H1 (cell line): ENCODE data around the gene RCAN3.

Experiments used
- ASH2L ChIP-seq: fragments of 200-600, 300-600 bp; sonication (generic); IDR thresholded peaks from one replicate; pipeline ENCODE4 v1.7.1; 2017; ENCODE audit warnings: low read length
- POLR2AphosphoS5 ChIP-seq: IDR thresholded peaks from 2 replicates; pipeline ENCODE4 v1.6.1; 2011; ENCODE audit warnings: low read depth, low read length
- TCF12 ChIP-seq: IDR thresholded peaks from 2 replicates; pipeline ENCODE4 v1.6.1; 2011; ENCODE audit warnings: low read depth, mild to moderate bottlenecking, low read length
- TF ChIP-seq, protein P1 (sequence below): IDR thresholded peaks from 2 replicates; pipeline ENCODE4 v1.6.1; 2012; ENCODE audit warnings: inconsistent platforms
- TF ChIP-seq, protein P2 (sequence below): fragments of 300-600 bp; sonication (generic); IDR thresholded peaks from 2 replicates; pipeline ENCODE4 v1.7.1; 2012; ENCODE audit warnings: low read length, moderate library complexity, mild to moderate bottlenecking, inconsistent platforms; ENCODE audit not compliant: insufficient replicate concordance
- TF ChIP-seq, protein P3 (sequence below), 3 experiments: IDR thresholded peaks; 1 replicate in 2 of 3; 2 replicates in 1 of 3; pipeline versions ENCODE4 v1.5.1 to v1.6.1; 2011; ENCODE audit warnings: low read length in 3 of 3, mild to moderate bottlenecking in 3 of 3, inconsistent platforms in 2 of 3, low read depth in 1 of 3, moderate library complexity in 1 of 3; ENCODE audit not compliant: insufficient read depth in 1 of 3; ENCODE audit errors: control extremely low read depth in 1 of 3

DNA sequence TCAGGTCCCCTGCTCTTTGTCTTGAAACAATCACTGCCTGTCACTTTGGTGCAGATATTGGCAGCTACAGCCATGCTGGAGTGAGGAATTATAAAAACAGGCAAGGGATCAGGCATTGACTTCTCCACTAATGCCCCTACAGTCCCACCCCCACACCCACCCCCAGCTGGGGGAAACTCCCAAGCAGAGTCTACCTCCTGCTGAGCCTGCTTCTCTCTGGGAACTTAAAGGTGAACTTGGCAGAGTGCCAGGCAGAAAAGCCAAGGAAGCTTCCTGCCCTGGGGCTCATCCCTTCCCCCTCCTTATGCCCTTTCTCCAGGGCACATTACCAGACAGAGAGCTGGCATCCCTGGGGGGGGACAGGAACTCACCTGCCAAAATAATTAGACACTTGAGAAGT, 60.0 kb downstream of the RCAN3 start:
- TF ChIP-seq, protein P1, sequence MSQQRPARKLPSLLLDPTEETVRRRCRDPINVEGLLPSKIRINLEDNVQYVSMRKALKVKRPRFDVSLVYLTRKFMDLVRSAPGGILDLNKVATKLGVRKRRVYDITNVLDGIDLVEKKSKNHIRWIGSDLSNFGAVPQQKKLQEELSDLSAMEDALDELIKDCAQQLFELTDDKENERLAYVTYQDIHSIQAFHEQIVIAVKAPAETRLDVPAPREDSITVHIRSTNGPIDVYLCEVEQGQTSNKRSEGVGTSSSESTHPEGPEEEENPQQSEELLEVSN: no peak
- TF ChIP-seq, protein P2, sequence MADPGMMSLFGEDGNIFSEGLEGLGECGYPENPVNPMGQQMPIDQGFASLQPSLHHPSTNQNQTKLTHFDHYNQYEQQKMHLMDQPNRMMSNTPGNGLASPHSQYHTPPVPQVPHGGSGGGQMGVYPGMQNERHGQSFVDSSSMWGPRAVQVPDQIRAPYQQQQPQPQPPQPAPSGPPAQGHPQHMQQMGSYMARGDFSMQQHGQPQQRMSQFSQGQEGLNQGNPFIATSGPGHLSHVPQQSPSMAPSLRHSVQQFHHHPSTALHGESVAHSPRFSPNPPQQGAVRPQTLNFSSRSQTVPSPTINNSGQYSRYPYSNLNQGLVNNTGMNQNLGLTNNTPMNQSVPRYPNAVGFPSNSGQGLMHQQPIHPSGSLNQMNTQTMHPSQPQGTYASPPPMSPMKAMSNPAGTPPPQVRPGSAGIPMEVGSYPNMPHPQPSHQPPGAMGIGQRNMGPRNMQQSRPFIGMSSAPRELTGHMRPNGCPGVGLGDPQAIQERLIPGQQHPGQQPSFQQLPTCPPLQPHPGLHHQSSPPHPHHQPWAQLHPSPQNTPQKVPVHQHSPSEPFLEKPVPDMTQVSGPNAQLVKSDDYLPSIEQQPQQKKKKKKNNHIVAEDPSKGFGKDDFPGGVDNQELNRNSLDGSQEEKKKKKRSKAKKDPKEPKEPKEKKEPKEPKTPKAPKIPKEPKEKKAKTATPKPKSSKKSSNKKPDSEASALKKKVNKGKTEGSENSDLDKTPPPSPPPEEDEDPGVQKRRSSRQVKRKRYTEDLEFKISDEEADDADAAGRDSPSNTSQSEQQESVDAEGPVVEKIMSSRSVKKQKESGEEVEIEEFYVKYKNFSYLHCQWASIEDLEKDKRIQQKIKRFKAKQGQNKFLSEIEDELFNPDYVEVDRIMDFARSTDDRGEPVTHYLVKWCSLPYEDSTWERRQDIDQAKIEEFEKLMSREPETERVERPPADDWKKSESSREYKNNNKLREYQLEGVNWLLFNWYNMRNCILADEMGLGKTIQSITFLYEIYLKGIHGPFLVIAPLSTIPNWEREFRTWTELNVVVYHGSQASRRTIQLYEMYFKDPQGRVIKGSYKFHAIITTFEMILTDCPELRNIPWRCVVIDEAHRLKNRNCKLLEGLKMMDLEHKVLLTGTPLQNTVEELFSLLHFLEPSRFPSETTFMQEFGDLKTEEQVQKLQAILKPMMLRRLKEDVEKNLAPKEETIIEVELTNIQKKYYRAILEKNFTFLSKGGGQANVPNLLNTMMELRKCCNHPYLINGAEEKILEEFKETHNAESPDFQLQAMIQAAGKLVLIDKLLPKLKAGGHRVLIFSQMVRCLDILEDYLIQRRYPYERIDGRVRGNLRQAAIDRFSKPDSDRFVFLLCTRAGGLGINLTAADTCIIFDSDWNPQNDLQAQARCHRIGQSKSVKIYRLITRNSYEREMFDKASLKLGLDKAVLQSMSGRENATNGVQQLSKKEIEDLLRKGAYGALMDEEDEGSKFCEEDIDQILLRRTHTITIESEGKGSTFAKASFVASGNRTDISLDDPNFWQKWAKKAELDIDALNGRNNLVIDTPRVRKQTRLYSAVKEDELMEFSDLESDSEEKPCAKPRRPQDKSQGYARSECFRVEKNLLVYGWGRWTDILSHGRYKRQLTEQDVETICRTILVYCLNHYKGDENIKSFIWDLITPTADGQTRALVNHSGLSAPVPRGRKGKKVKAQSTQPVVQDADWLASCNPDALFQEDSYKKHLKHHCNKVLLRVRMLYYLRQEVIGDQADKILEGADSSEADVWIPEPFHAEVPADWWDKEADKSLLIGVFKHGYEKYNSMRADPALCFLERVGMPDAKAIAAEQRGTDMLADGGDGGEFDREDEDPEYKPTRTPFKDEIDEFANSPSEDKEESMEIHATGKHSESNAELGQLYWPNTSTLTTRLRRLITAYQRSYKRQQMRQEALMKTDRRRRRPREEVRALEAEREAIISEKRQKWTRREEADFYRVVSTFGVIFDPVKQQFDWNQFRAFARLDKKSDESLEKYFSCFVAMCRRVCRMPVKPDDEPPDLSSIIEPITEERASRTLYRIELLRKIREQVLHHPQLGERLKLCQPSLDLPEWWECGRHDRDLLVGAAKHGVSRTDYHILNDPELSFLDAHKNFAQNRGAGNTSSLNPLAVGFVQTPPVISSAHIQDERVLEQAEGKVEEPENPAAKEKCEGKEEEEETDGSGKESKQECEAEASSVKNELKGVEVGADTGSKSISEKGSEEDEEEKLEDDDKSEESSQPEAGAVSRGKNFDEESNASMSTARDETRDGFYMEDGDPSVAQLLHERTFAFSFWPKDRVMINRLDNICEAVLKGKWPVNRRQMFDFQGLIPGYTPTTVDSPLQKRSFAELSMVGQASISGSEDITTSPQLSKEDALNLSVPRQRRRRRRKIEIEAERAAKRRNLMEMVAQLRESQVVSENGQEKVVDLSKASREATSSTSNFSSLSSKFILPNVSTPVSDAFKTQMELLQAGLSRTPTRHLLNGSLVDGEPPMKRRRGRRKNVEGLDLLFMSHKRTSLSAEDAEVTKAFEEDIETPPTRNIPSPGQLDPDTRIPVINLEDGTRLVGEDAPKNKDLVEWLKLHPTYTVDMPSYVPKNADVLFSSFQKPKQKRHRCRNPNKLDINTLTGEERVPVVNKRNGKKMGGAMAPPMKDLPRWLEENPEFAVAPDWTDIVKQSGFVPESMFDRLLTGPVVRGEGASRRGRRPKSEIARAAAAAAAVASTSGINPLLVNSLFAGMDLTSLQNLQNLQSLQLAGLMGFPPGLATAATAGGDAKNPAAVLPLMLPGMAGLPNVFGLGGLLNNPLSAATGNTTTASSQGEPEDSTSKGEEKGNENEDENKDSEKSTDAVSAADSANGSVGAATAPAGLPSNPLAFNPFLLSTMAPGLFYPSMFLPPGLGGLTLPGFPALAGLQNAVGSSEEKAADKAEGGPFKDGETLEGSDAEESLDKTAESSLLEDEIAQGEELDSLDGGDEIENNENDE: no peak
- no peak for TF ChIP-seq TCF12
- TF ChIP-seq, protein P3, sequence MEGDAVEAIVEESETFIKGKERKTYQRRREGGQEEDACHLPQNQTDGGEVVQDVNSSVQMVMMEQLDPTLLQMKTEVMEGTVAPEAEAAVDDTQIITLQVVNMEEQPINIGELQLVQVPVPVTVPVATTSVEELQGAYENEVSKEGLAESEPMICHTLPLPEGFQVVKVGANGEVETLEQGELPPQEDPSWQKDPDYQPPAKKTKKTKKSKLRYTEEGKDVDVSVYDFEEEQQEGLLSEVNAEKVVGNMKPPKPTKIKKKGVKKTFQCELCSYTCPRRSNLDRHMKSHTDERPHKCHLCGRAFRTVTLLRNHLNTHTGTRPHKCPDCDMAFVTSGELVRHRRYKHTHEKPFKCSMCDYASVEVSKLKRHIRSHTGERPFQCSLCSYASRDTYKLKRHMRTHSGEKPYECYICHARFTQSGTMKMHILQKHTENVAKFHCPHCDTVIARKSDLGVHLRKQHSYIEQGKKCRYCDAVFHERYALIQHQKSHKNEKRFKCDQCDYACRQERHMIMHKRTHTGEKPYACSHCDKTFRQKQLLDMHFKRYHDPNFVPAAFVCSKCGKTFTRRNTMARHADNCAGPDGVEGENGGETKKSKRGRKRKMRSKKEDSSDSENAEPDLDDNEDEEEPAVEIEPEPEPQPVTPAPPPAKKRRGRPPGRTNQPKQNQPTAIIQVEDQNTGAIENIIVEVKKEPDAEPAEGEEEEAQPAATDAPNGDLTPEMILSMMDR (IDR thresholded peaks at IDR 0.05; ENCODE audit: control extremely low read depth in 1 of 3, insufficient read depth in 1 of 3, low read depth in 1 of 3, low read length in 3 of 3): no peak
- TF ChIP-seq POLR2AphosphoS5: no peak
- TF ChIP-seq ASH2L: no peak
